ENCODE measurements around the gene SPAG5.

- TF ChIP-seq CTCF (conservative IDR thresholded peaks at IDR 0.05; ENCODE audit: low read depth, low read length) (no peak), EZH2 (IDR thresholded peaks at IDR 0.05; ENCODE audit: borderline replicate concordance, low read depth, low read length, poor library complexity, severe bottlenecking) (no peak)
Observed at GRCh38 chr17:28540231-28540630, 58.6 kb downstream of the SPAG5 start.

Measured in A673 (cell line).